Heart right ventricle (tissue), 16 donors: ENCODE results near the gene CIT. TPM values are rescaled to one million over a fixed set of nuclear protein-coding genes. Genes with fewer than 3 reads are reported as not detected.

Experiments used
- ATAC-seq, 8 donors: fragments of 200-7000 bp; cut with Tn5 transposase; one replicate each; pipeline ENCODE4 v1.9.1; 2020; ENCODE audit warnings: mild to moderate bottlenecking in 8 of 8, moderate library complexity in 8 of 8, moderate number of reproducible peaks in 1 of 8
- DNase-seq, 2 donors: peaks; one replicate each; pipeline ENCODE4 v3.0.0-alpha.2; 2020
- H3K27ac ChIP-seq, 10 donors: fragments of 200-600 bp; sonication (generic) in 2 of 10; one replicate each; pipeline versions ENCODE4 v1.5.0 to v1.8.0; 2020 to 2022; ENCODE audit warnings: mild to moderate bottlenecking in 3 of 10
- H3K27me3 ChIP-seq, 7 donors: fragments of 200-600 bp; one replicate each; pipeline ENCODE4 v1.8.0; 2021 to 2022; ENCODE audit warnings: mild to moderate bottlenecking in 2 of 7
- H3K36me3 ChIP-seq, 9 donors: fragments of 200-600 bp; sonication (generic) in 1 of 9; one replicate each; pipeline versions ENCODE4 v1.5.0 to v1.8.0; 2020 to 2022; ENCODE audit warnings: mild to moderate bottlenecking in 2 of 9
- H3K4me1 ChIP-seq, 9 donors: fragments of 200-600 bp; sonication (generic) in 1 of 9; one replicate each; pipeline versions ENCODE4 v1.5.0 to v1.8.0; 2020 to 2022; ENCODE audit warnings: mild to moderate bottlenecking in 4 of 9
- H3K4me3 ChIP-seq, 10 donors: fragments of 200-600 bp; sonication (generic) in 2 of 10; one replicate each; pipeline versions ENCODE4 v1.5.0 to v1.8.0; 2020 to 2022; ENCODE audit warnings: mild to moderate bottlenecking in 7 of 10, moderate library complexity in 2 of 10
- H3K9me3 ChIP-seq, 11 donors: fragments of 200-600 bp in 10 of 11; sonication (generic) in 2 of 11; one replicate each; pipeline versions ENCODE4 v1.5.0 to v1.8.0; 2013 to 2022; ENCODE audit warnings: mild to moderate bottlenecking in 2 of 11, control low read depth in 1 of 11, moderate library complexity in 1 of 11
- CTCF ChIP-seq, 9 donors: fragments of 200-600 bp; sonication (generic) in 2 of 9; IDR thresholded peaks; one replicate each; pipeline versions ENCODE4 v1.5.0 to v1.8.0; 2021 to 2022; ENCODE audit warnings: antibody characterized with exemption in 9 of 9, mild to moderate bottlenecking in 5 of 9, moderate library complexity in 1 of 9
- WGBS, 2 donors: extraction: QIAGEN DNeasy Blood & Tissue Kit; methylation state at CpG; one replicate each; pipeline ENCODE4 v1.1.7; 2013; ENCODE audit warnings: inconsistent platforms in 1 of 2; 5-methylcytosine and 5-hydroxymethylcytosine counted together
- intact Hi-C, 10 donors: fragments of 100-400 bp; cut with DNase I; formaldehyde crosslinking; loops; one replicate each; pipeline versions ENCODE4 v1.11.1 to v1.14.2; 2022
- polyA plus RNA-seq, 2 donors: library from polyadenylated mRNA; stranded (reverse); fragments of 200-250 nt; gene quantifications; one replicate each; pipeline ENCODE4 v1.2.3, GENCODE V29; 2013
- total RNA-seq, 10 donors: library from RNA; stranded (reverse); fragmentation: NEBNext Ultra II Directional in 3 of 10; extraction: Animal tissue kit (Norgen Biotek cat#: 25700) in 3 of 10; gene quantifications; one replicate each; pipeline versions ENCODE4 v1.2.1 to v1.2.4, GENCODE V29; 2021 to 2023
- donor health status: Arrhythmogenic right ventricular cardiomyopathy.
- donor health status: ischemic (EF 13 %, LVEDD 7.1; RV severe dilation, severe dysfunction).
- donor health status: healthy with polysubstance abuse.
- donor health status: DM: no; HTN: yes; CAD: no.
- donor health status: DM: no; HTN: no; CAD: no.
- donor health status: ischemic (EF 25% LVEDD 6.9; RV normal size, moderate dysfunction).
- donor health status: ischemic (EF 25% LVEDD 5.7; RV mildly dilated, moderate dysfunction).
- donor health status: healthy.
- donor health status: DM: yes; HTN: yes; CAD: no.
- donor health status: Ischemic cardiomyopathy.
- donor health status: ischemic (EF 35%, LVEDD 5.7; RV mildly dilated, moderate dysfunction).
- donor health status: nonischemic (EF 11% LVEDD 7.7; RV severe dilation, severe dysfunction).
- donor health status: DM: yes; HTN: yes; CAD: no.
- donor health status: PGD.
- donor health status: ischemic (EF 29% LVEDD 5.4; RV normal size, mild dysfunction).
- donor health status: nonischemic (EF 23%, LVEDD 6.1; RV moderate dilation, normal function).

CIT gene
- total and polyA plus RNA-seq, 12 donors: 0.20 to 7.0 (median 0.92) TPM

GRCh38 chr12:119704065-119704747 is 172.9 kb downstream of the CIT start:
- DNase-seq (peak; percentile 43 to 64), ATAC-seq (peak; percentile 78 to 99 (median 95))
- Histone ChIP-seq H3K27ac (peak overlapping the region in 9 of 10 donors; percentile 46 to 79 (median 69)), H3K36me3 (peaks cover 0 to 39% (median 0%) of the 10 kb centered on the region in 9 donors), H3K9me3 (no peaks in the 10 kb centered on the region), H3K27me3 (no peaks in the 10 kb centered on the region), H3K4me3 (no peak overlapping the region), H3K4me1 (peaks cover 0 to 15% (median 8%) of the 10 kb centered on the region in 9 donors)
- TF ChIP-seq CTCF (IDR thresholded peaks at IDR 0.05): peak in 1 of 9 donors; percentile 22
- intact Hi-C loops: no loop called here
- 57 to 63% methylated on average over 16 of the region's 16 CpGs for WGBS, 2 donors

DNA sequence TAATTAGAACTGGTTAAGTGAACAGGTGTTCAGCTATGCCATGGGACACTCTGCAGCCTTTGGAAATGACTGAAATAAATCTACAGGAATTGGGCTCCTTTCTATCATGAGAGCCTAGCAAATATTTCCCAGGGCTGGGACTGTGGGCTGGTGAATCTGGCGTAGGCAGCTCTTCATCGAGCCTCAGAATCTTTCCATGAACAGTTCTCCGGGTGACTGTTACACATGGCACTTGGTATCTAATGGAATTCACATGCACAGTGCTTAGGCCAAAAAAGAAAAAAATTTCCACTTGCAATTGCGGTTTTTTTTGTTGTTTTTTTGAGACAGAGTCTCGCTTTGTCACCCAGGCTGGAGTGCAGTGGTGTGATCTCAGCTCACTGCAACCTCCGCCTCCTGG is 177.0 kb downstream of the CIT start:
- intact Hi-C loops: no loop called here
- ATAC-seq (no peak), DNase-seq (no peak)
- no peak for TF ChIP-seq CTCF (IDR thresholded peaks at IDR 0.05)
- Histone ChIP-seq H3K27ac (no peak overlapping the region), H3K4me1 (peaks cover 0 to 15% (median 8%) of the 10 kb centered on the region in 9 donors), H3K27me3 (no peaks in the 10 kb centered on the region), H3K4me3 (no peak overlapping the region), H3K9me3 (no peaks in the 10 kb centered on the region), H3K36me3 (peaks cover 0 to 28% (median 0%) of the 10 kb centered on the region in 9 donors)
- WGBS, 2 donors: 97% methylated on average over 6 of the region's 6 CpGs

GRCh38 chr12:119699199-119699760 is 177.8 kb downstream of the CIT start:
- Histone ChIP-seq H3K36me3 (peaks cover 0 to 28% (median 0%) of the 10 kb centered on the region in 9 donors), H3K4me1 (peaks cover 0 to 11% (median 2%) of the 10 kb centered on the region in 9 donors), H3K27ac (no peak overlapping the region), H3K9me3 (no peaks in the 10 kb centered on the region), H3K27me3 (no peaks in the 10 kb centered on the region), H3K4me3 (no peak overlapping the region)
- no peak for DNase-seq
- ATAC-seq: no peak
- intact Hi-C loops: no loop called here
- no peak for TF ChIP-seq CTCF (IDR thresholded peaks at IDR 0.05)
- WGBS, 2 donors: 94 to 98% methylated on average over 11 of the region's 11 CpGs

DNA sequence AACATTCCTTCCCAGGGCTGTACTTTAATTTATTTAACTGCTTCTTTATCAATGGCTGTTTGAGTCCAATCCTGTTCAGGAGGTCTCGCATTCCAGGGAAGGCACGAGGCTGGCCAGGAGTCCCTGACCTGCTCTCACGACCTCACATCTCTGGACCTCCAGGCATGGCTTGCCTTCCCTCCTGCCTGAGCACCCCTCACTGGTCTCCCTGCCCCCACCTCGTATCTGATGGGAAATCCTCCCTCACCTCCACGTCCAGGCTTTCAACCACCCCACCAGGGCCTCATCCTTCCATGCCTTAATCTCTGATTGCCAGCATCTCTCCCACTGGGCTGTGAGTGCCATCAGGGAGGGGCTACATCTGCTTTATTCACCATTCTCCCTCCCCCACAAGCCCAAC is 180.2 kb downstream of the CIT start:
- Histone ChIP-seq H3K36me3 (peaks cover 0 to 28% (median 0%) of the 10 kb centered on the region in 9 donors), H3K4me3 (no peak overlapping the region), H3K27ac (no peak overlapping the region), H3K4me1 (peaks cover 2 to 25% (median 20%) of the 10 kb centered on the region in 9 donors), H3K27me3 (no peaks in the 10 kb centered on the region), H3K9me3 (no peaks in the 10 kb centered on the region)
- intact Hi-C loops: no loop called here
- DNase-seq: no peak
- TF ChIP-seq CTCF (IDR thresholded peaks at IDR 0.05): no peak
- WGBS, 2 donors: 68 to 71% methylated on average over 5 of the region's 5 CpGs
- no peak for ATAC-seq
